ENCODE results near the gene SP140. TPM values are rescaled to one million over a fixed set of nuclear protein-coding genes. Genes with fewer than 3 reads are reported as not detected.
A peak's percentile ranks its signal among the peaks of the same experiment; 100 is the strongest.
"Not testable (repeated sequence)": the region's sequence is repeated elsewhere in the genome, so short reads cannot be mapped to it uniquely, and the experiment has no call there.

The SP140 gene
- total and polyA plus RNA-seq, 8 donors: 0.12 to 1.5 (median 0.34) TPM

GRCh38 chr2:230218421-230218820, 7.1 kb upstream of the SP140 start:
- peaks cover 0 to 1% (median 0%) of the 10 kb centered on the region in 3 donors for H3K36me3 ChIP-seq
- peak overlapping the region in 1 of 4 donors; percentile 76 for H3K4me3 ChIP-seq
- DNase-seq: no peak
- H3K9me3 ChIP-seq: no peaks in the 10 kb centered on the region
- 38 to 65% methylated on average over 2 of the region's 2 CpGs for WGBS, 2 donors
- no peak for ATAC-seq
- intact Hi-C loops (cut with DNase I): no loop called here
- no peak for TF ChIP-seq CTCF (IDR thresholded peaks at IDR 0.05)
- no peaks in the 10 kb centered on the region for H3K27me3 ChIP-seq
- FAIRE-seq: no peak
- no peak overlapping the region for H3K27ac ChIP-seq
- peaks cover 3 to 21% (median 7%) of the 10 kb centered on the region in 3 donors for H3K4me1 ChIP-seq

- WGBS, 2 donors: 0% methylated on average over 19 of the region's 19 CpGs
- Histone ChIP-seq H3K36me3 (no peaks in the 10 kb centered on the region), H3K4me1 (peaks cover 3 to 21% (median 7%) of the 10 kb centered on the region in 3 donors), H3K27ac (peak within 1 kb of the TSS; percentile 28 to 88 (median 64)), H3K4me3 (peak within 1 kb of the TSS; percentile 32 to 76 (median 54)), H3K27me3 (no peaks in the 10 kb centered on the region), H3K9me3 (no peaks in the 10 kb centered on the region)
- DNase-seq: peak; percentile 83 to 90 (median 85)
- TF ChIP-seq CTCF (IDR thresholded peaks at IDR 0.05): no peak
- ATAC-seq: peak; percentile 97 to 99 (median 98)
- intact Hi-C loops (cut with DNase I): no loop called here
- FAIRE-seq: peak; percentile 43
Observed at GRCh38 chr2:230219419-230220331, 5.9 kb upstream of the SP140 start, which contains the start of gene SP110. Gene SP110 (minus strand): TSS chr2:230219984. CDS start chr2:230216927, 3,057 bp downstream.

- Histone ChIP-seq H3K27me3 (no peaks in the 10 kb centered on the region), H3K36me3 (no peaks in the 10 kb centered on the region), H3K4me3 (peak overlapping the region; percentile 32 to 76 (median 54)), H3K4me1 (peaks cover 3 to 21% (median 7%) of the 10 kb centered on the region in 3 donors), H3K27ac (peak overlapping the region; percentile 28 to 88 (median 64)), H3K9me3 (no peaks in the 10 kb centered on the region)
- DNase-seq: no peak
- ATAC-seq: peak; percentile 4 to 47 (median 38)
- no peak for TF ChIP-seq CTCF (IDR thresholded peaks at IDR 0.05)
- WGBS, 2 donors: 98 to 100% methylated on average over 1 of the region's 1 CpG
- intact Hi-C loops (cut with DNase I): no loop called here
- FAIRE-seq: no peak
Observed at GRCh38 chr2:230220347-230220969, 5.1 kb upstream of the SP140 start.

- H3K9me3 ChIP-seq: no peaks in the 10 kb centered on the region
- DNase-seq (no peak), ATAC-seq (no peak), FAIRE-seq (no peak)
- whole genome bisulfite sequencing, 2 donors: 93 to 94% methylated on average over 4 of the region's 4 CpGs
- H3K27ac ChIP-seq: no peak overlapping the region
- intact Hi-C loops (cut with DNase I): no loop called here
- H3K27me3 ChIP-seq: no peaks in the 10 kb centered on the region
- H3K4me1 ChIP-seq: peaks cover 3 to 21% (median 7%) of the 10 kb centered on the region in 3 donors
- H3K36me3 ChIP-seq: no peaks in the 10 kb centered on the region
- no peak overlapping the region for H3K4me3 ChIP-seq
- TF ChIP-seq CTCF (IDR thresholded peaks at IDR 0.05): no peak
Observed at GRCh38 chr2:230221493-230221892, 4.0 kb upstream of the SP140 start.

- H3K27me3 ChIP-seq; DNase-seq; H3K9me3 ChIP-seq; H3K4me3 ChIP-seq; ATAC-seq; intact Hi-C loops (cut with DNase I); FAIRE-seq; H3K36me3 ChIP-seq; H3K27ac ChIP-seq: not testable (repeated sequence)
- 86 to 93% methylated on average over 4 of the region's 4 CpGs for WGBS, 2 donors
- H3K4me1 ChIP-seq: peaks cover 3 to 20% (median 7%) of the 10 kb centered on the region in 3 donors
Observed at GRCh38 chr2:230222829-230223228, 2.7 kb upstream of the SP140 start.
